Panc1 (cell line): ENCODE measurements around the gene PKP3. TPM values are rescaled to one million over a fixed set of nuclear protein-coding genes. Genes with fewer than 3 reads are reported as not detected.

Experiments used
- ATAC-seq: fragments of 200-7000 bp; cut with Tn5 transposase; 2 replicates; pipeline ENCODE4 v1.9.1; 2020; ENCODE audit warnings: mild to moderate bottlenecking, moderate library complexity
- BruUV-seq: library from RNA; stranded (reverse); fragments of 400-500 nt; replicated peaks from 2 replicates; lab custom pipeline; 2021; lab: Mats Ljungman, UMichigan
- CTCF ChIA-PET: fragments of 300-600 bp; sonication (Branson Sonifier 250); formaldehyde crosslinking; loops from one replicate; lab custom pipeline; 2022; ENCODE audit warnings: antibody characterized with exemption; lab: Charles Lee
- POLR2A ChIA-PET: fragments of 300-600 bp; sonication (Branson Sonifier 250); formaldehyde crosslinking; loops from one replicate; lab custom pipeline; 2022; ENCODE audit warnings: antibody characterized with exemption; lab: Charles Lee
- DNase-seq: peaks from one replicate; pipeline ENCODE4 v3.0.0-alpha.2; 2010; ENCODE audit warnings: low read depth, low spot score
- H3K27ac ChIP-seq: 2 replicates; pipeline ENCODE4 v1.5.1; 2011; ENCODE audit warnings: mild to moderate bottlenecking, low read length, inconsistent platforms
- H3K27me3 ChIP-seq: fragments of 200-500 bp; sonication (Bioruptor generic); 2 replicates; pipeline ENCODE4 v1.6.0; 2014; ENCODE audit warnings: low read length, inconsistent platforms; ENCODE audit not compliant: control insufficient read depth, insufficient read depth
- H3K36me3 ChIP-seq: fragments of 200-500 bp; sonication (Bioruptor generic); 2 replicates; pipeline ENCODE4 v1.5.1; 2014; ENCODE audit warnings: inconsistent platforms, mild to moderate bottlenecking, low read length, moderate library complexity; ENCODE audit not compliant: control insufficient read depth, insufficient read depth
- H3K4me1 ChIP-seq: 2 replicates; pipeline ENCODE4 v1.5.1; 2011; ENCODE audit warnings: inconsistent platforms, mild to moderate bottlenecking, low read length, moderate library complexity; ENCODE audit not compliant: control insufficient read depth, insufficient read depth
- H3K4me3 ChIP-seq, 2 experiments: 2 replicates each; pipeline ENCODE4 v1.5.1; 2011 to 2012; ENCODE audit warnings: low read depth in 2 of 2, low read length in 2 of 2, mild to moderate bottlenecking in 2 of 2, inconsistent platforms in 1 of 2, moderate library complexity in 1 of 2
- H3K9me3 ChIP-seq: fragments of 200-500 bp; sonication (Bioruptor generic); 2 replicates; pipeline ENCODE4 v1.5.1; 2014; ENCODE audit warnings: low read depth, mild to moderate bottlenecking, inconsistent platforms, low read length, moderate library complexity; ENCODE audit not compliant: control insufficient read depth, insufficient read depth
- POLR2AphosphoS5 ChIP-seq: IDR thresholded peaks from 2 replicates; pipeline ENCODE4 v1.6.1; 2012; ENCODE audit warnings: mild to moderate bottlenecking, low read depth, low read length, moderate library complexity
- REST ChIP-seq, 2 experiments: IDR thresholded peaks; 2 replicates each; pipeline ENCODE4 v1.6.1; 2011 to 2012; ENCODE audit warnings: low read depth in 2 of 2, control low read depth in 1 of 2, low read length in 1 of 2, mild to moderate bottlenecking in 1 of 2, moderate library complexity in 1 of 2; ENCODE audit not compliant: insufficient read depth in 1 of 2
- SIN3A ChIP-seq: IDR thresholded peaks from 2 replicates; pipeline ENCODE4 v1.6.1; 2012; ENCODE audit warnings: low read depth, mild to moderate bottlenecking, low read length, moderate library complexity, borderline replicate concordance; ENCODE audit not compliant: insufficient read depth
- TCF7L2 ChIP-seq: IDR thresholded peaks from 2 replicates; pipeline ENCODE4 v1.6.1; 2011; ENCODE audit warnings: mild to moderate bottlenecking, low read depth, low read length, inconsistent platforms
- in situ Hi-C: cut with HindIII; loops from 2 replicates; pipeline ENCODE4 v1.10.0; 2016; ENCODE audit warnings: low sequenced_read_pairs, low pct_unique_long_range_greater_than_20kb
- intact Hi-C: fragments of 100-400 bp; cut with micrococcal nuclease; formaldehyde crosslinking; loops from one replicate; pipeline ENCODE4 v1.10.0; 2022; ENCODE audit not compliant: unreplicated experiment
- total RNA-seq: library from RNA; stranded (reverse); gene quantifications from one replicate; pipeline ENCODE4 v1.2.1, GENCODE V29; 2021; ENCODE audit not compliant: unreplicated experiment
- TF ChIP-seq, protein P1 (sequence below): fragments of 450-650 bp; IDR thresholded peaks from 2 replicates; pipeline ENCODE4 v1.5.1; 2017; ENCODE audit warnings: mild to moderate bottlenecking

Gene PKP3
- total RNA-seq, 1 experiment from 2014 or later = 36.8 TPM

- peak; percentile 68 for ATAC-seq
- BruUV-seq = no TSS peak
- Histone ChIP-seq H3K4me1 (peaks cover 49% of the 10 kb centered on the region), H3K27ac (no peak overlapping the region; the same call in 1 of the 2 replicates), H3K4me3 (no peak overlapping the region; a peak in 1 of 4 replicates), H3K36me3 (no peaks in the 10 kb centered on the region), H3K9me3 (no peaks in the 10 kb centered on the region), H3K27me3 (no peaks in the 10 kb centered on the region)
- ChIA-PET POLR2A (interaction anchor here (0.5 kb wide), 1 partner anchor 21 kb away, joined by 6 read pairs; no protein-coding TSS in a partner anchor), CTCF (interaction anchor here (1.3 to 1.8 kb wide), 3 partner anchors 11 to 52 kb away, joined by 5 to 17 read pairs (median 8); no protein-coding TSS in a partner anchor)
- in situ Hi-C loops = no loop called here
- no peak for DNase-seq
- intact Hi-C loops = no loop called here
- no peak for TF ChIP-seq SIN3A
- TF ChIP-seq TCF7L2 = no peak
- TF ChIP-seq POLR2AphosphoS5 = no peak
- TF ChIP-seq, protein P1, sequence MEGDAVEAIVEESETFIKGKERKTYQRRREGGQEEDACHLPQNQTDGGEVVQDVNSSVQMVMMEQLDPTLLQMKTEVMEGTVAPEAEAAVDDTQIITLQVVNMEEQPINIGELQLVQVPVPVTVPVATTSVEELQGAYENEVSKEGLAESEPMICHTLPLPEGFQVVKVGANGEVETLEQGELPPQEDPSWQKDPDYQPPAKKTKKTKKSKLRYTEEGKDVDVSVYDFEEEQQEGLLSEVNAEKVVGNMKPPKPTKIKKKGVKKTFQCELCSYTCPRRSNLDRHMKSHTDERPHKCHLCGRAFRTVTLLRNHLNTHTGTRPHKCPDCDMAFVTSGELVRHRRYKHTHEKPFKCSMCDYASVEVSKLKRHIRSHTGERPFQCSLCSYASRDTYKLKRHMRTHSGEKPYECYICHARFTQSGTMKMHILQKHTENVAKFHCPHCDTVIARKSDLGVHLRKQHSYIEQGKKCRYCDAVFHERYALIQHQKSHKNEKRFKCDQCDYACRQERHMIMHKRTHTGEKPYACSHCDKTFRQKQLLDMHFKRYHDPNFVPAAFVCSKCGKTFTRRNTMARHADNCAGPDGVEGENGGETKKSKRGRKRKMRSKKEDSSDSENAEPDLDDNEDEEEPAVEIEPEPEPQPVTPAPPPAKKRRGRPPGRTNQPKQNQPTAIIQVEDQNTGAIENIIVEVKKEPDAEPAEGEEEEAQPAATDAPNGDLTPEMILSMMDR = peak; percentile 76
- TF ChIP-seq REST (IDR thresholded peaks at IDR 0.05; ENCODE audit: insufficient read depth in 1 of 2, low read depth in 2 of 2, low read length in 1 of 2) = 0 out of 4 replicates have a peak, but pooled peaks of 1 of the 2 experiments have one; percentile 9
Measured at GRCh38 chr11:396511-396947, 2.5 kb downstream of the PKP3 start.

DNA sequence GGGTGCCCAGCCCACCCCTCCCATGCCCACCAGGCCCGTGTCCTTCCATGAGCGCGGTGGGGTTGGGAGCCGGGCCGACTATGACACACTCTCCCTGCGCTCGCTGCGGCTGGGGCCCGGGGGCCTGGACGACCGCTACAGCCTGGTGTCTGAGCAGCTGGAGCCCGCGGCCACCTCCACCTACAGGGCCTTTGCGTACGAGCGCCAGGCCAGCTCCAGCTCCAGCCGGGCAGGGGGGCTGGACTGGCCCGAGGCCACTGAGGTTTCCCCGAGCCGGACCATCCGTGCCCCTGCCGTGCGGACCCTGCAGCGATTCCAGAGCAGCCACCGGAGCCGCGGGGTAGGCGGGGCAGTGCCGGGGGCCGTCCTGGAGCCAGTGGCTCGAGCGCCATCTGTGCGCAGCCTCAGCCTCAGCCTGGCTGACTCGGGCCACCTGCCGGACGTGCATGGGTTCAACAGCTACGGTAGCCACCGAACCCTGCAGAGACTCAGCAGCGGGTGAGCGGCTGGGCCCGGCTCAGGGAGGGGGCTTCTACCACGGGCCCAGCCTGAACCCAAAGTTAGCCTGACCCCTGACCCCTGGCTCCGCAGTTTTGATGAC, 3.0 kb downstream of the PKP3 start:
- ChIA-PET CTCF (interaction anchor here (1.3 to 1.8 kb wide), 3 partner anchors 10 to 51 kb away, joined by 5 to 17 read pairs (median 8); no protein-coding TSS in a partner anchor), POLR2A (interaction anchor here (0.5 kb wide), 1 partner anchor 21 kb away, joined by 6 read pairs; no protein-coding TSS in a partner anchor)
- peak overlapping the region in 1 of 2 experiments; percentile 1; a peak in 1 of 4 replicates for H3K4me3 ChIP-seq
- no peak overlapping the region for H3K27ac ChIP-seq
- TF ChIP-seq, protein P1 = peak; percentile 4; the same call in 1 of the 2 replicates
- no peak for TF ChIP-seq POLR2AphosphoS5
- in situ Hi-C loops (no loop called here), intact Hi-C loops (no loop called here)
- ATAC-seq (no peak), DNase-seq (no peak)
- no peaks in the 10 kb centered on the region for H3K27me3 ChIP-seq
- H3K36me3 ChIP-seq = no peaks in the 10 kb centered on the region
- H3K9me3 ChIP-seq = no peaks in the 10 kb centered on the region
- no TSS peak for BruUV-seq
- H3K4me1 ChIP-seq = peaks cover 46% of the 10 kb centered on the region
